Erythroblast (primary cell): Measurements from ENCODE around the gene MYB.

Experiments used
- GATA1 ChIP-seq: IDR thresholded peaks from 2 replicates; pipeline ENCODE4 v1.6.1; 2011; ENCODE audit warnings: low read depth, mild to moderate bottlenecking, control low read depth, low read length, moderate library complexity
- POLR2A ChIP-seq: IDR thresholded peaks from 2 replicates; pipeline ENCODE4 v1.6.1; 2011; ENCODE audit warnings: mild to moderate bottlenecking, low read length

DNA sequence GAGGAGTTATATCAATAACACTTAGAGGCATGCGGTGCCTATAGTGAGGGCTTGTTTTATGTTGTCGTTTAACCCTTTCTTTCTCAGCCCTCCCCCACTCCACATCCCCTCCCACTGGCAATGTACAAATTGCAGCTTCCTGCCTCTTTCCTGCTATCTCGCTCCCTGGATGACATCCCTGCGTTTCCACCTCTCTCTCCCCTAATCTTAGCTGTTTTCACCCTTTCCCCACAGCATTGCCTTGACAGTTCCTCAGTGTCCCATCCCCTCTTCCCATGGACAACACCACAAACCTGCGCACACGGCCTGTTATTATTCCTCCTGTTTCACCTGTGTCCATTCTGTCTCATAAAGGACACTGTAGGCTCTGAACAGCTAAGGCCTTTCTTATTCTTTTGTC lies 34.5 kb downstream of the MYB start:
- TF ChIP-seq POLR2A (no peak), GATA1 (no peak)
